ENCODE measurements around the gene MCM3AP.

GRCh38 chr21:46324390-46325072 is 39.1 kb upstream of the MCM3AP start:
- TF ChIP-seq, protein P1, sequence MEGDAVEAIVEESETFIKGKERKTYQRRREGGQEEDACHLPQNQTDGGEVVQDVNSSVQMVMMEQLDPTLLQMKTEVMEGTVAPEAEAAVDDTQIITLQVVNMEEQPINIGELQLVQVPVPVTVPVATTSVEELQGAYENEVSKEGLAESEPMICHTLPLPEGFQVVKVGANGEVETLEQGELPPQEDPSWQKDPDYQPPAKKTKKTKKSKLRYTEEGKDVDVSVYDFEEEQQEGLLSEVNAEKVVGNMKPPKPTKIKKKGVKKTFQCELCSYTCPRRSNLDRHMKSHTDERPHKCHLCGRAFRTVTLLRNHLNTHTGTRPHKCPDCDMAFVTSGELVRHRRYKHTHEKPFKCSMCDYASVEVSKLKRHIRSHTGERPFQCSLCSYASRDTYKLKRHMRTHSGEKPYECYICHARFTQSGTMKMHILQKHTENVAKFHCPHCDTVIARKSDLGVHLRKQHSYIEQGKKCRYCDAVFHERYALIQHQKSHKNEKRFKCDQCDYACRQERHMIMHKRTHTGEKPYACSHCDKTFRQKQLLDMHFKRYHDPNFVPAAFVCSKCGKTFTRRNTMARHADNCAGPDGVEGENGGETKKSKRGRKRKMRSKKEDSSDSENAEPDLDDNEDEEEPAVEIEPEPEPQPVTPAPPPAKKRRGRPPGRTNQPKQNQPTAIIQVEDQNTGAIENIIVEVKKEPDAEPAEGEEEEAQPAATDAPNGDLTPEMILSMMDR (IDR thresholded peaks at IDR 0.05; ENCODE audit: poor library complexity): peak; percentile 28
- TF ChIP-seq EZH2 (IDR thresholded peaks at IDR 0.05; ENCODE audit: borderline replicate concordance): no peak

Data from hepatocyte (in vitro differentiated cells).